ENCODE measurements around the gene ATP2A3.

ATP2A3 gene

GRCh38 chr17:3959921-3960601 lies 4.2 kb downstream of the ATP2A3 start:
- DNase-seq (ENCODE audit: insufficient read length, low spot score) = no peak
- TF ChIP-seq, protein P1, sequence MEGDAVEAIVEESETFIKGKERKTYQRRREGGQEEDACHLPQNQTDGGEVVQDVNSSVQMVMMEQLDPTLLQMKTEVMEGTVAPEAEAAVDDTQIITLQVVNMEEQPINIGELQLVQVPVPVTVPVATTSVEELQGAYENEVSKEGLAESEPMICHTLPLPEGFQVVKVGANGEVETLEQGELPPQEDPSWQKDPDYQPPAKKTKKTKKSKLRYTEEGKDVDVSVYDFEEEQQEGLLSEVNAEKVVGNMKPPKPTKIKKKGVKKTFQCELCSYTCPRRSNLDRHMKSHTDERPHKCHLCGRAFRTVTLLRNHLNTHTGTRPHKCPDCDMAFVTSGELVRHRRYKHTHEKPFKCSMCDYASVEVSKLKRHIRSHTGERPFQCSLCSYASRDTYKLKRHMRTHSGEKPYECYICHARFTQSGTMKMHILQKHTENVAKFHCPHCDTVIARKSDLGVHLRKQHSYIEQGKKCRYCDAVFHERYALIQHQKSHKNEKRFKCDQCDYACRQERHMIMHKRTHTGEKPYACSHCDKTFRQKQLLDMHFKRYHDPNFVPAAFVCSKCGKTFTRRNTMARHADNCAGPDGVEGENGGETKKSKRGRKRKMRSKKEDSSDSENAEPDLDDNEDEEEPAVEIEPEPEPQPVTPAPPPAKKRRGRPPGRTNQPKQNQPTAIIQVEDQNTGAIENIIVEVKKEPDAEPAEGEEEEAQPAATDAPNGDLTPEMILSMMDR (IDR thresholded peaks at IDR 0.05; ENCODE audit: insufficient read depth, missing control alignments) = no peak

GRCh38 chr17:3959295-3959899 lies 4.8 kb downstream of the ATP2A3 start:
- FAIRE-seq (no peak), DNase-seq (ENCODE audit: insufficient read length, low spot score) (no peak)
- TF ChIP-seq, protein P1 (IDR thresholded peaks at IDR 0.05; ENCODE audit: insufficient read depth, missing control alignments) = no peak

More at GRCh38 chr17:3959921-3960601, 4.2 kb downstream of the ATP2A3 start:
- no peak for FAIRE-seq

DNA sequence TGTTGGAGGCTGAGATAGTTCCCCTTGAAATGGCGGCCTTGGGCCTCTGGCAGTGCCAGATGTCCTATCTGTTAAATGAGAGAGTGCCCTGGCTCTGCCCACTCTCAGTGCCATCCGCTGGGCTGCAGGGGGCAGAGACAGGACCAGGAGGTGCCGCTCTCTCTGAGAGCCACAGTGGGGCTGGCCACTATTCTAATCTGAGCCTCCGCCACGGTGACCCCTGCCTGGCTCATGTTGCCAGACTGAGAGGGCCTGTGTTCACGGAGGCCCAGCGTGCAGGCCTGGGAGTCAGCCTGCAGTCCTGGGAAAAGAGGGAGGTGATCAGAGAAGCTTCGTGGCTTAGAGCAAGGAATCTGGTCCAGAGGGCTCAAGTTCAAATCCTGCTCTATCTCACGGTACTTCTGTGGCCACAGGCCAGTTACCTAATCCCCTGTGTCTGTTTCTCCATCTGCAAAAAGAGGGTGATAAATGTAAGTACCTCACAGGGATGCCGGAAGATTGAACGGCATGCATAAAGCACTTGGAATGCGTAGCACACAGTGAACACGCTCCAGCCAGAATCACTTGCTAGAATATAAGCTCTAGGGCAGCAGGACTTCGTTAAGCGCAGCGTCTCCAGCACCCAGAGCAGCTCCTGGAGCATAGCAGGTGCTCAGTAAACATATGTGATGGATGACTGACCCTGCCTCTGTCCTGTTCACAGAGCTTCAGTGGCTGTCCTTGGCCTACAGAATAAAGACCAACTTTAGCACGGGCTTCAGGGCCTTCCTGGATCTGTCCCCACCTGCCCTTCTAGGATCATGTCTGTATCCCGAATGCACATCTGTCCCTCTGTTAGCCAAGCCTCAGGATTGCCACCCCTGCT lies 6.3 kb downstream of the ATP2A3 start:
- TF ChIP-seq, protein P1 (IDR thresholded peaks at IDR 0.05; ENCODE audit: insufficient read depth, missing control alignments) = no peak
- FAIRE-seq = no peak
- DNase-seq (ENCODE audit: insufficient read length, low spot score) = no peak

- TF ChIP-seq, protein P1 (IDR thresholded peaks at IDR 0.05; ENCODE audit: insufficient read depth, missing control alignments) = no peak
- DNase-seq (ENCODE audit: insufficient read length, low spot score) (no peak), FAIRE-seq (no peak)
These were observed 7.3 kb downstream of the ATP2A3 start for GRCh38 chr17:3956983-3957382.

GRCh38 chr17:3956327-3956957 lies 7.8 kb downstream of the ATP2A3 start:
- FAIRE-seq (no peak), DNase-seq (ENCODE audit: insufficient read length, low spot score) (no peak)
- TF ChIP-seq, protein P1 (IDR thresholded peaks at IDR 0.05; ENCODE audit: insufficient read depth, missing control alignments) = no peak

- FAIRE-seq = no peak
- TF ChIP-seq, protein P1 (IDR thresholded peaks at IDR 0.05; ENCODE audit: insufficient read depth, missing control alignments) = no peak
- no peak for DNase-seq (ENCODE audit: insufficient read length, low spot score)
These were observed 8.6 kb downstream of the ATP2A3 start for GRCh38 chr17:3955673-3955988.

All from D721Med (cell line).